ENCODE data around the gene MYBL2. TPM values are rescaled to one million over a fixed set of nuclear protein-coding genes. Genes with fewer than 3 reads are reported as not detected.

MYBL2 gene
- total and polyA plus RNA-seq, 4 donors: 1.6 to 30.9 (median 1.9) TPM; not detected in 1

- H3K27ac ChIP-seq (ENCODE audit: low read depth in 1 of 2, low read length in 2 of 2): no peak overlapping the region
- no peak for DNase-seq (ENCODE audit: low spot score)
Measured at GRCh38 chr20:43681991-43682410, 15.1 kb downstream of the MYBL2 start.

More at GRCh38 chr20:43681991-43682410, 15.1 kb downstream of the MYBL2 start:
- H3K4me3 ChIP-seq (ENCODE audit: low read depth in 1 of 3, low read length in 3 of 3): no peak overlapping the region
- H3K36me3 ChIP-seq (ENCODE audit: control insufficient read depth in 4 of 4, insufficient read depth in 3 of 4, low read depth in 1 of 4, low read length in 3 of 4): no peaks in the 10 kb centered on the region
- 81% methylated on average over 2 of the region's 2 CpGs for whole genome bisulfite sequencing
- no peak overlapping the region for H3K9ac ChIP-seq (ENCODE audit: low read depth in 1 of 2, low read length in 2 of 2)
- no peaks in the 10 kb centered on the region for H3K4me1 ChIP-seq (ENCODE audit: control insufficient read depth in 4 of 4, insufficient read depth in 4 of 4, low read length in 3 of 4)
- TF ChIP-seq FOXA1 (IDR thresholded peaks at IDR 0.05): no peak
- no peak for TF ChIP-seq HNF4A (conservative IDR thresholded peaks at IDR 0.05)
- no peak for TF ChIP-seq EGR1 (IDR thresholded peaks at IDR 0.05; ENCODE audit: low read depth in 2 of 2)
- no peak for TF ChIP-seq FOXA2 (IDR thresholded peaks at IDR 0.05)
- TF ChIP-seq YY1 (IDR thresholded peaks at IDR 0.05): no peak
- TF ChIP-seq HNF4G (IDR thresholded peaks at IDR 0.05): no peak
- TF ChIP-seq, protein P1, sequence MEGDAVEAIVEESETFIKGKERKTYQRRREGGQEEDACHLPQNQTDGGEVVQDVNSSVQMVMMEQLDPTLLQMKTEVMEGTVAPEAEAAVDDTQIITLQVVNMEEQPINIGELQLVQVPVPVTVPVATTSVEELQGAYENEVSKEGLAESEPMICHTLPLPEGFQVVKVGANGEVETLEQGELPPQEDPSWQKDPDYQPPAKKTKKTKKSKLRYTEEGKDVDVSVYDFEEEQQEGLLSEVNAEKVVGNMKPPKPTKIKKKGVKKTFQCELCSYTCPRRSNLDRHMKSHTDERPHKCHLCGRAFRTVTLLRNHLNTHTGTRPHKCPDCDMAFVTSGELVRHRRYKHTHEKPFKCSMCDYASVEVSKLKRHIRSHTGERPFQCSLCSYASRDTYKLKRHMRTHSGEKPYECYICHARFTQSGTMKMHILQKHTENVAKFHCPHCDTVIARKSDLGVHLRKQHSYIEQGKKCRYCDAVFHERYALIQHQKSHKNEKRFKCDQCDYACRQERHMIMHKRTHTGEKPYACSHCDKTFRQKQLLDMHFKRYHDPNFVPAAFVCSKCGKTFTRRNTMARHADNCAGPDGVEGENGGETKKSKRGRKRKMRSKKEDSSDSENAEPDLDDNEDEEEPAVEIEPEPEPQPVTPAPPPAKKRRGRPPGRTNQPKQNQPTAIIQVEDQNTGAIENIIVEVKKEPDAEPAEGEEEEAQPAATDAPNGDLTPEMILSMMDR (IDR thresholded peaks at IDR 0.05; ENCODE audit: low read depth, low read length, missing input control): no peak
- TF ChIP-seq ATF3 (IDR thresholded peaks at IDR 0.05): no peak
- TF ChIP-seq JUND (IDR thresholded peaks at IDR 0.05): no peak
- no peak for TF ChIP-seq RAD21 (IDR thresholded peaks at IDR 0.05)
- TF ChIP-seq, protein P2, sequence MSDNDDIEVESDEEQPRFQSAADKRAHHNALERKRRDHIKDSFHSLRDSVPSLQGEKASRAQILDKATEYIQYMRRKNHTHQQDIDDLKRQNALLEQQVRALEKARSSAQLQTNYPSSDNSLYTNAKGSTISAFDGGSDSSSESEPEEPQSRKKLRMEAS (IDR thresholded peaks at IDR 0.05): no peak
- TF ChIP-seq NR2F2 (IDR thresholded peaks at IDR 0.05): no peak
- no peak for TF ChIP-seq ZBTB33 (IDR thresholded peaks at IDR 0.05)
- no peak for TF ChIP-seq TAF1 (conservative IDR thresholded peaks at IDR 0.05)
- TF ChIP-seq, protein P3, sequence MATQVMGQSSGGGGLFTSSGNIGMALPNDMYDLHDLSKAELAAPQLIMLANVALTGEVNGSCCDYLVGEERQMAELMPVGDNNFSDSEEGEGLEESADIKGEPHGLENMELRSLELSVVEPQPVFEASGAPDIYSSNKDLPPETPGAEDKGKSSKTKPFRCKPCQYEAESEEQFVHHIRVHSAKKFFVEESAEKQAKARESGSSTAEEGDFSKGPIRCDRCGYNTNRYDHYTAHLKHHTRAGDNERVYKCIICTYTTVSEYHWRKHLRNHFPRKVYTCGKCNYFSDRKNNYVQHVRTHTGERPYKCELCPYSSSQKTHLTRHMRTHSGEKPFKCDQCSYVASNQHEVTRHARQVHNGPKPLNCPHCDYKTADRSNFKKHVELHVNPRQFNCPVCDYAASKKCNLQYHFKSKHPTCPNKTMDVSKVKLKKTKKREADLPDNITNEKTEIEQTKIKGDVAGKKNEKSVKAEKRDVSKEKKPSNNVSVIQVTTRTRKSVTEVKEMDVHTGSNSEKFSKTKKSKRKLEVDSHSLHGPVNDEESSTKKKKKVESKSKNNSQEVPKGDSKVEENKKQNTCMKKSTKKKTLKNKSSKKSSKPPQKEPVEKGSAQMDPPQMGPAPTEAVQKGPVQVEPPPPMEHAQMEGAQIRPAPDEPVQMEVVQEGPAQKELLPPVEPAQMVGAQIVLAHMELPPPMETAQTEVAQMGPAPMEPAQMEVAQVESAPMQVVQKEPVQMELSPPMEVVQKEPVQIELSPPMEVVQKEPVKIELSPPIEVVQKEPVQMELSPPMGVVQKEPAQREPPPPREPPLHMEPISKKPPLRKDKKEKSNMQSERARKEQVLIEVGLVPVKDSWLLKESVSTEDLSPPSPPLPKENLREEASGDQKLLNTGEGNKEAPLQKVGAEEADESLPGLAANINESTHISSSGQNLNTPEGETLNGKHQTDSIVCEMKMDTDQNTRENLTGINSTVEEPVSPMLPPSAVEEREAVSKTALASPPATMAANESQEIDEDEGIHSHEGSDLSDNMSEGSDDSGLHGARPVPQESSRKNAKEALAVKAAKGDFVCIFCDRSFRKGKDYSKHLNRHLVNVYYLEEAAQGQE (IDR thresholded peaks at IDR 0.05): no peak
- TF ChIP-seq GABPA (IDR thresholded peaks at IDR 0.05 in 1 of 2, conservative IDR thresholded peaks at IDR 0.05 in 1 of 2): no peak
- no peak for TF ChIP-seq SP1 (IDR thresholded peaks at IDR 0.05)
- TF ChIP-seq RXRA (IDR thresholded peaks at IDR 0.05): no peak
- H3K9me3 ChIP-seq (ENCODE audit: control insufficient read depth in 4 of 4, low read length in 3 of 4): no peaks in the 10 kb centered on the region
- no peaks in the 10 kb centered on the region for H3K27me3 ChIP-seq (ENCODE audit: control insufficient read depth in 4 of 4, insufficient read depth in 4 of 4, low read length in 3 of 4)
